Activated T-cell treated with anti-CD3 and anti-CD28 coated beads, Interleukin-2, amount 50 U/mL, for 48 hours (primary cell): ENCODE data around the gene IL21.
"Not testable (repeated sequence)": the region's sequence is repeated elsewhere in the genome, so short reads cannot be mapped to it uniquely, and the experiment has no call there.

Experiments used
- DNase-seq, 2 experiments: peaks; one replicate each; pipeline ENCODE4 v3.0.0-alpha.2; 2020

Gene IL21

DNA sequence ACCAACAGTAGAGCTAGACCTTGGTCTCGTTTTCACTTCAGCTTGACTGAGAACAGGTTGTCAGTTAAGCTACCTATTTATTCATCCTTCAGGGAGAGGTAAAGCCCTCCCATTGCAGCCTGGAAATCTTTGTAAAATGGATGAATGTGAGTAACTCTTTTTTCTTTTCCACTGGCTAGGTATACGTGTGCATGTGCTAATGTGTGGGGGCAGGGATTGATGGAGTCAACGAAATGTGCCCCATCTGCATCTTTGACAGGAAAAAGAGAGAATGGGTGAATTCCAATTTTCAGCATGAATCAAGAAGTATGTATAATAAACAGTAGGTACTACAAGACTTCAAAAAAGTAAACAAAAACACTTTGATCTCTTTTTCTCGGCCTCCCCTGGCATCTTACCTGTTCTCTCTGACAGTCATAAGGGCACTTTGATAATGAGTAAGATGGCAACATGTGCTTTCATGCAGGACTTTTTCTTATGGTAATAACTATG lies at the start of gene IL21:
Gene IL21 (minus strand): TSS at position 51 of the 492 bp plus-strand sequence. CDS start 55 bp downstream, outside the sequence.
- no peak for DNase-seq

DNA sequence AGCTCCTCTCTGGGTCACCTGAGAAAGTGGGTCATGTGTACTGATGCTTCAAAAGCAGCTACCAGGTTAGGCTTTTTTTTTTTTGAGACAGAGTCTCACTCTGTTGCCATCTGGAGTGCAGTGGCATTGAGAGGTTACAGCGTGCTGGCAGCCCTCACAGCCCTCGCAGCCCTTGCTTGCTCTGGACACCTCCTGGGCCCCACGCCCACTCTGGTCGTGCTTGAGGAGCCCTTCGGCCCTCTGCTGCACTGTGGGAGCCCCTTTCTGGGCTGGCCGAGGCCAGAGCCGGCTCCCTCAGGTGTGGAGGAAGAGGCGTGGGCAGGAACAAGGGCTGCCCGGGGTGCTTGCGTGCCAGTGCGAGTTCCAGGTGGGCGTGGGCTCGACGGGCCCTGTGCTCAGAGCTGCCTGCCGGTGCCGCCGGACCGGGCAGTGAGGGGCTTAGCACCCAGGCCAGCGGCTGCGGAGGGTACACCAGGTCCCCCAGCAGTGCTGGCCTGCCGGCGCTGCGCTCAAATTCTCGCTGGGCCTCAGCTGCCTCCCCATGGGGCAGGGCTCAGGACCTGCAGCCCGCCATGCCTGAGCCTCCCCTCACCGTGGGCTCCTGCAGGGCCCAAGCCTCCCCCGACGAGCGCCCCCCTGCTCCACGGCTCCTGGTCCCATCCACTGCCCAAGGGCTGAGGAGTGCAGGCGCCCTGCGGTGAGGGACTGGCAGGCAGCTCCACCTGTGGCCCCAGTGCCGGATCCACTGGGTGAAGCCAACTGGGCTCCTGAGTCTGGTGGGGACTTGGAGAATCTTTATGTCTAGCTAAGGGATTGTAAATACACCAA lies 49.3 kb upstream of the IL21 start:
- DNase-seq = no peak

DNA sequence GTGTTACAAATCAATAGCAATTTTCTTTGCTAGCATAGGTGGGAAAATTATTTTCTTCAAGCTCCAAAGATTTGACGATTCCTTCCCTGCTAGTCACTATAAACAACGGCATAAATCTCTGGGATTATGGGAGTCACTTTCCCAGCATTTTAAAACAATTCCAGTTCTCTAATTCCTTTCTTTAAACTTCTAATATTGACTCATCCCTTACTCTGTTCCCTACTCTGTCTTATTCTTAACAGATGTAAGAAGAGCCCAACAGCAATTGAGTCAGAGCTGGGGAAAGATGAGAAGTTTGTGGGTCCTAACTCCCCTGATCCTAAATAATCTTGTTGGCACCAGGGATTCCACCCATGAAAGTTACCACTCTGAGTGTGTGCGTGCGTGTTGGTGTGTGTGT lies 47.4 kb upstream of the IL21 start:
- DNase-seq = no peak

DNA sequence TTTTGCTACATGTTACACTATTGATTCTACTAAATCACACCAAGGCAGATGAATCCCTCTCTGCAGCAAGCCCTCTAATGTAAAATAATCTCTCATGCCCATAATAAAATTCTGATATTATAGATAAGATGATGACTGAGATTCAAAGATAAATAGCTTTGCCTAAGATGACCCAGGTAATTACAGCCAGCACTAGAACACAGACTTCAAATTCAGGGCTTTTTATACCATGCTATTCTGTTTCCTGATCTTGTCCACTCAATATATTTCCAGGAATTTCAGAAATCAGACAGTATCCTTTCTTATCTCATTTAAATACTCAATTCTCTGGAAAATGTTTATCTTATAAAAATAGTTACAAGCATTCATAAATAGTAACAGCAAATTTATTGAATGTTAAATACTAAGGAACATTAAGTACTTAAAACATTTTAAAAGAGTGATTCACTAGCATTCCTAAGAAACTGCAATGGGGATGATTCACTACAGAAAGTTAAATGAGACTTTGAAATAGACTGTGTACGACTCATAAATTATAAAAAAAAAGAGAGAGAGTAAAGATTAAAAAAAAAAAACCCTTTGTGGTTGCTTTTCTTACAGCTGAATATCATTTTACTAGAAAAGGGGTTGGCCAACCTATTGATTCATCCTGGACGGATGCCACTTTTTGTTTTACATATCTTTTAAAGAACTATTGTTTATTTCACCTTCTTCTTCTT lies 45.8 kb upstream of the IL21 start:
- no peak for DNase-seq

DNA sequence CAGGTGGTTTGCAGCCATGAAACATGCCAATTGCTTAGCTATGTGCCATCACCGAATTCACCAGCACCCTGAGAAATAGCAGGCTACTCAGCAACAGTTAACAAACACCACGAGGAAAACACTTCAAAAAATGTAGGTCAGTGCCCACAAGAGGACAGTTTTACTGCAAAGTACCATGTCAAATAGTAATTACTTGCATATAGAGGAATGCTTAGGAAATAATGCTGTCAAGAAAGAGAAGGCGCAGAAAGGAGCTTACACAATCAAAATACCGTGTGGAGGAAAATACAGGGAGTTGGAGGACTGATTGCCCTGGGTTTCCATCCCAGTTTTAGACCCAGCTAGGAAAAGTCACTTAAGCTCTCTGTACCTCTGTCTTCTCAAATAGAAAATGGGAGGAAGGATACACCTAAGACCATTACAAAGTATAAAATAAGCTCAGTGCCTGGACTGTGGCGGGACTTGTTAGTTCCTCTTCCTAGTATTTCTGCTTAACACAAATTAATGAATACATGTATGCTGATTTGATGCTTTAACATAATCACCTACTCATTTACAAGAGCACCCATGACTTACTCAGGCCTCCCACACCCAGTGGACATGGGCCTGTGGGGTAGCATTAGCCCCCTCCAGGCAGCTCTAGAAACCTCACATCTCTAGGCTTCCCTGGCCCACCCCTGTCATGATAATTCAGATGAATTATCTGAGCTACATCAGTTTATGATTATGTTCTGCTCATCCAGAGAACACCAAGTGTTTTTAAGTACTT lies 44.5 kb upstream of the IL21 start:
- peak in 1 of 2 experiments; percentile 26 for DNase-seq

DNA sequence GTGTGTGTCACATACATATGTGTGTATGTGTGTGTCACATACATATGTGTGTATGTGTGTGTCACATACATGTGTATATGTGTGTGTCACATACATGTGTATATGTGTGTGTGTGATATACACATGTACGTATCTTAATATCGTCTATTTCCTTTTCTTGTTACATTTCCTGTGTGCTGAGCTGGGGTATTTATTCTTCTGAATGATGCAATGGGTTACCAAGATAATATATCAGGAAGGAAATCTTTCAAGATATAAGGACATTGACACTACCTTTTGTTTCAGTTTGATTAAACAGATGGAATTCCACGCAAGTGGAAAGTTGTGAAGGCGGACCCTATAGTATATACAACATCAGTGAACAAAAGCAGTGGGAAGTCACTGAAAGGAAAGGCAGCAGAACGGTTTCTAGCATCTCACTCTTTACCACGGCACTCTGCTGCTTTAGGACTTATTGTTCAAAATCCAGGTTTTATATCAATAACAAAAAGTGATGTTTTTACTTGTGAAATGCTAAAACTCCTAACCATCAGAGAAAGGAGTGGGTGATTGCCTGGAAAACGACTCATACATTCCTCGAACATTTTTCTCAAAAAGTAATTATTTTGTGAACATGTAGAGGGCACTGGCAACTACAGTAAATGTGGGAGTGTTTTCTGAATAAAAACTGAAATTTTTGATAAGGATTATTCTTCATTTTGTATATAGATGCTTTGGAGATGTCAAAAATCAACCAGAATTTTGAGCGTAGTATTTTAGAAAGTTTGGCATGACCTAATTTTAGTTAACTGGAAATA lies 43.1 kb upstream of the IL21 start:
- DNase-seq = no peak

DNA sequence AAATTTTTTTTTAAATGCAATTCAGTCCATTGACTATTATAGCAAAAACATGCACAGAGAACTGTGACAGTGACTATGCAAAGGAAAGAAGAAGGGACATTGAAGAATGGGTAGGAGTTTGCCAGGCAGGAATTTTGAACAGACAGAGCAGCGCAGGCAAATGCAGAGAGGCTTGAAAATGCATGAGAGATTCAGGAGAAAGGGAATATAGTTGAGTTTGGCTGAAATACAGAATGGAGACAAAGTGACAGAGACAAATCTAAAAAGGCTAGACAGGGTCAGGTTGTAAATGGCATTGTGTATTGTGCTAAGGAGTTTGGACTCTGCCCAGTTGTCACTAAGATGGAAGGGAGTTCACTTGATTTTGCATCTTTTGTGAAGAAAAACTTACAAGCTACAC lies 42.4 kb upstream of the IL21 start:
- DNase-seq = no peak

DNA sequence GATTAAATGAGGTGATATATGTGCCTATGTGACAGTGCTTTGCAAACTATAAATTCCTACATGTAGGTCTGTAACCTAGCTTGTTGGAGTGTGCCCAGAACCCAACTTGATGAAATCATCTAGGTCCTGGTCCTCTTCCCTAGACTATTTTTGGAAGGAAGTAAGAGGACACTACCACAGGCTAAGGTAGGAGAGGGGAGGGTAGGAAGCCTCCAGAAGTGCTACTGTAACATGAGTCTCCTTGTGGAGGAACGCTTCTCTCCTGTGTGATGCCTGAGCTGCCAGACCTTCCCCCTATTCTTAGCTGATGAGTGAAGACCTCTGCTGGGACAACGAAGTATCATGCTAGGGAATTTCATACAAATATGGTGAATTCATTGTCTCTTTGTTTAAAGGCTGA lies 41.8 kb upstream of the IL21 start:
- DNase-seq = no peak

DNA sequence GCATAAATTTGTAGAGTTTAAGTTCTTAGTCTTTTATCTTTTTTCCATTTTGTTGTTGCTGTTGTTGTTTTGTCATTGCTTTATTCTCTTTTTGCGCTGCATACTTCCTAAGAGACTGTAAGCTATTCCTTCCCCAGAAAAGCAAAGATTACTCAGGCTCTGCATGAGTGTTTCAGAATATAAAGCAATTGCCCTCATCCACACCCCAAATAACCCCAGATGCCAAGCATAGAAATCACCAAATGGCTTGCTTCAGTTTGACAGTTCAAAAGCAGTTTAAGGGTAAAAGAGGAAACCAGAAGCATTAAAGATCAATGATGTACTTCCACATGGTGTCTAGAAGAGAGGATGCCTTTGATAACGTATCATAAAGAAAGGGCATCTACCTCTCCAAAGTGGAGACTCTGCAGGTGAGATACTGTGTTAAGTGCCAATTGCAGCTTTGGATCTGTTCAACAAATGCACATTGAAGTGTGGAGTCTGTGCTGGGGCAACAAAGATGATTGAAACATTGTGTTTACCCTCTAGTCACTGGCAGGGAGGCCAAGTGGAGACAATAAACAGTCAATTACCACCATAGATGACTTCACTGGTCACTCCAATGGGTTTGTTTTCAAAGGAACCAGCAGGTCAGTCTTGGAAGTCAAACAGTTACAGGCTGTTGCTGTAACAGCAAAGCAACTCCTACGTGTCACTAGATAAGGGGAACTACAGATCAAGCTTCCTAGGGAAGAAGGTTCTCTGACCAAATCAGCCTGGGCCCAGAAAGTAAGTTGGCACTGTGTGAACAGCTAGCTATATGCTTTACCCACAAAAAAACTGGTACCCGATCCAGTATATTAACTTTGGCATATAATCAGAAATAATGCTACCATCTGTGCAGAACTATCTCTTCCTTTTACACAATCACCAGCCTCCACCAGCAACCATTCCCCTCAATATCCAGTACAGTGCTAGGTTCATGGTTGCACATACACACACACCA lies 40.6 kb upstream of the IL21 start:
- no peak for DNase-seq

DNA sequence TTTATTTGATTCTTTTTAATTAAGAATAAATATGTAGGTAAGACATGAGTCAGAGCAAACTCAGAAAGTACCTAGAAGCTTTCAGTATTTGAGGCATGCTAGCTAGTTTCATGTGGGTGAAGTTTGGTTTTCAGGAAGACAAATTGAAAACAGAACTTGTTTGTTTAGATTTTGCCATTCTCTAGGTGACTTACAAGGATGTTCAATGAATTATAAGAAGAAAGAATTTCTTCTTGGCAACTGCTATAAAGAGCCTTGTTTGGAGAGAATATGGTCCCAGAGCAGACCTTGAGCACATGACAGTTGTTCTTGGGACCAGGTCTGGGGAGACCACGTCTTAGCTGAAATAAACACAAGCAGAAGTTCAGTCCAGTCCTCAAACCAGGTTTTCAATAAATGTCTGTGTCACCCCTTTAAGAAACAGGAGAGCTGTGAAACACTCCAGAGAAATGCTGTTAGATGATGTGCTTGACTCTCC lies 38.0 kb upstream of the IL21 start:
- DNase-seq = peak; percentile 44 to 48

DNA sequence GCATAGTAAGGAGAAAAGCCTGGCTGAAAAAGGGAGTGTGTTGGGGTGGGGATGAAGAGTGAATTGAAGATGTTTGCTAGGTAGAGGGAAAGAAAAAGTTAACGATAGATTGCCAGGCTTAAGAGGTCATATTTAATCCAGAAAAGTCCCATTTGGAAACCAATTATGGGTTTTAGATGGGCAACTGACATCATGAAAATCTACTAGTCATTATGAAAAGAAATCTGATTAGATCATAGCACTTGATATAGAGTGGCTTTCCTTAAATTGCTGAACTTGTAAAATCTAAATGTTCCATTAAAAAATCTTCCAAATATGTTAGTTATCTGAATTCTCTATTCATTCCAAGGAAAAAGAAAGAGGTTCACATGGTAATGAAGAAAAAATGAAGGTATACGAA lies 37.5 kb upstream of the IL21 start:
- DNase-seq = no peak

DNA sequence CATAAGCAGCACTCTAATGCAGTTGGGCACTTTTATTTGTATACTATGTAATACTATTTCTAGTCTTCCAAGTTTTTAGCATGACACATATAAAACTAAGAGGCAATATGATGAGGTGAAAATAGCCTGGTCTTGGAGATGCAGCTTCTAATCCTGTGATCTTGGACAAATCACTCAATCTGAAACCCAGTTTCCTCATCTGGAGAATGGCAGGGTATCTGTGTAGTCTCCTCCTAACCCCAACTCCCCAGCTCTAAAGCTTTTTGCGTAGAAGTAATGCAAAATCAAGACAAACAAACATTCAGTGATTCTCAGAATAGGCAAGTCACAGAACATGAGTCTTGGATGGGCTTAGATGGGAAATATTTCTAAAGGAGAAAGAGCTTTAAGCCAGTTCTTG lies 36.7 kb upstream of the IL21 start:
- DNase-seq = no peak

DNA sequence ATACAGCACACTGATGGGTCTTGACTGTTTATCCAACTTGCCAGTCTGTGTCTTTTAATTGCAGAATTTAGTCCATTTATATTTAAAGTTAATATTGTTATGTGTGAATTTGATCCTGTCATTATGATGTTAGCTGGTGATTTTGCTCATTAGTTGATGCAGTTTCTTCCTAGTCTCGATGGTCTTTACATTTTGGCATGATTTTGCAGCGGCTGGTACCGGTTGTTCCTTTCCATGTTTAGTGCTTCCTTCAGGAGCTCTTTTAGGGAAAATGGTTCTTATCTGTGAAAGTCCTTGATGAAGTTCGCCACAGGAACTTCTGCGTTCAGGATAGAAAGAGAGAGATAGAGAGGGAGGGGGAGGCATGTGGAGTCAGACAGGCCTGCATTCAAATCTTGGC lies 35.7 kb upstream of the IL21 start:
- not testable (repeated sequence) for DNase-seq

DNA sequence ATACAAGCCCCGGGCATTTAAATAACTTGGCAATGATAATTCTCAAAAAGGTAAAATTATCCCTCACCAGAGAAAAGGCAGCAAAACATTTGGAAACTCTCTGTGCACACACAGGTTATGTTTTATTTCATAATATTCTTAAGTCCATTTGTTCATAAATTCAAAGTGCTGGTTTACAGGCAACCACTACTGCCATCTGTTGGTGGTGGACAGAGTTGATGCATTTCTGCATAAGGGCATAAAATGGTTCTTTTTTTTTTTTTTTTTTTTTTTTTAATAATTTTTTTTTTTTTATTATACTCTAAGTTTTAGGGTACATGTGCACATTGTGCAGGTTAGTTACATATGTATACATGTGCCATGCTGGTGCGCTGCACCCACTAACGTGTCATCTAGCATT lies 31.5 kb upstream of the IL21 start:
- peak; percentile 46 to 52 for DNase-seq

DNA sequence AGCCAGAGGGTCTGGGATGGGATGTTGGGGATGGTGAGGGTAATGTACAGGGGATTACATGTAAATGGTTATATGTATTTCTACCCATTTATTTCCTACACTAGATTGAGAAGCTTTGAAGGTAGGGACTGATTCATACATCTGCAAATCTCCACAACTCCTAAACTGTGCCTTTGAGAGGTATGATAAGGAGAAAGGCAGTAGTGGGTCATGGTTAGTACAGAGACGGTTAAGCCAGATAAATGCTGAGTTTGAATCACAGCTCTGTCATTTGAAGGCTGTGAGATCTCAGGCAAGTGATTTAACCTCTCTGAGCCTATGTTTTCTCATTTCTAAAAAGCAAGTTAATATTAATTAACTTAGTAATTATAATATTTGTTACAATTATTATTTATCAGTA lies 29.3 kb upstream of the IL21 start:
- no peak for DNase-seq

DNA sequence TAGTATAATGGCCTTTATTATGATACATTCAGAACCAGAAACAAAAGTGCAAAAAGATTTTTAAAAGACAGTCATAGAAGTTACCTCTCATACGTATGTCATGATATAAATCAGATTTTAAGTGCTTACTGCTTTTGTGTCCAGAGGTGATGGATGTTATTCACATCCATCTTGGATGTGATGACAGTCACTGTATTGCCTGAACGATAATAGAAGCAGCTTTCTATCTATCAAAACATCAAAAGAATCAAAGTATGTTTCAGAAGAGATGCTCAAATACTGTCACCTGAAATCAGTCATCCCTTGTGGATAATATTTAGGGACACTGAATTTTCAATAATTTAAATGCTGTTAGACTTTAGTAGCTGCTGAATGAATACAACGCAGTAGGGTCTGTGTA lies 26.8 kb upstream of the IL21 start:
- no peak for DNase-seq

DNA sequence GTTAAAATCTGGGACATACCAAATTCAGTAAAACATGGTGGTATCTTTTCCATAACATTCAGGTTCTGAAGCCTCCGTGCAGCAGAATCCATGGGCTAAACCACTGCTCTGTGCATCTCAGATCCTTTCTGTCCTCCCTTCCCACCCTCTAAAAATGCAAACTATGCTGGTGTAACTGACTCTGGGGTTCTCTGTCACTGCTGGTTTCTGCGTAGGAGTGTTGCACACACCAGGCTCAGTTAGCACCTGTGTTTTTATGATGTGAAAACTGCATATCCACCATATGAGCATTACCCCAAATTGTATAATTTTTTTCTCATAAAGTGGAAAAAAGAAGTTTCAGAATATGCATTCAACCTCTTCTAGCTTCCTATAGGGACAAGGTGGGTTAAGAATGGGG lies 22.4 kb upstream of the IL21 start:
- no peak for DNase-seq

DNA sequence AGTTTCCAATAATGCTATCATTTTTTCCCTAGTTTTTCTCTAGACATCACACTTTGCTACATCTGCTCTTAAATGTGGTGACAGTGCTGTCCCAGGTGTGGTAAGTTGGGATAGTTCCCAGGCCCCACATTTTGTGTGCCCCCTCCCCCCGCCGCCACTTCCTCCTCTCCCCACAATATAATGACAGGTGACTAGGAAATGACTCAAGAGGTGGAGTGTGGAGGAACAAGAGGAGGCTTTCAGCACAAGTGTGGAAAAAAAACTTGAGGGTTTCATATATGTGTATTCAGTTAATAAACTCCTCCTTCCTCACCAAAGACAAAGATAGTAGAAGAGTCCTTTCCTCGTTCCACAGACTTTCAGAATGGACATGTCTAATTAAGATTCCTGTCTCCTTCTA lies 18.3 kb upstream of the IL21 start:
- DNase-seq = no peak

DNA sequence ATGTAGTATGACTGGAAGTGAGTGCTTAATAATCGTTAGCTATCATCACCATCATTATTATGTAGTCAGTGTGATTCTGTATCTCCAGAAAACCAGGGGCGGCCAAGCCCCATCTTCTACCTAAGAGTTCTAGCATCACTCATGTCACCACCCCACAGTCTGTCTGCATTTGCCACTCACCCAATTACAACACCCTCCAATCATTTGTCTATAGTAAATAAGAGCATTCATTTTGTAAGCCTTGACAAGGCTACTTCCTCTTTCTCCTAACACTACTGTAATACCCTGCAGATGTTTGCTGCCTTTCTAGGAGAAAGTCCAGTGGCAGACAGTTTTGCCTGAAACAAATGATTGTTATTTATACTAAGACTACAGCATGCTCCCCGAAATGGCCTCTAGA lies 15.8 kb upstream of the IL21 start:
- DNase-seq = no peak

DNA sequence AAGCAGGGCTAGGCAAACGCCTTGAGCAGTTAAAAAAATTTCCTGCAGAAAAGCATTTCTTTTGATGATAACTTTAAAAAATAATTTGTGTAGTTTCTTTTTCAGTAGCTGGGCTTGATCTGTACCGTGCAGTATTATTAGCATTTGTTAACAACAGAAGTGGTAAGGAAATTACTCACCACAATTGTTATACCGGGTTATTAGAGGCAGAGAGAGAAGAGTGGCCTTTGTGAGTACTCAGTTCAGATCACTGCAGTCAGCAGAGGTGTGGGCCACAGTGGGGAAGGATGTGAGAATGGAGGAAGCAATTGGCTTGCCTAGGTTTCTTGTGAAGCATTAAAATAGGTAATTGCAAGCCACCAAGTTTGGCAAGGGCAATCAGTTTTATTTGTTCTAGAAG lies 14.3 kb upstream of the IL21 start:
- no peak for DNase-seq

DNA sequence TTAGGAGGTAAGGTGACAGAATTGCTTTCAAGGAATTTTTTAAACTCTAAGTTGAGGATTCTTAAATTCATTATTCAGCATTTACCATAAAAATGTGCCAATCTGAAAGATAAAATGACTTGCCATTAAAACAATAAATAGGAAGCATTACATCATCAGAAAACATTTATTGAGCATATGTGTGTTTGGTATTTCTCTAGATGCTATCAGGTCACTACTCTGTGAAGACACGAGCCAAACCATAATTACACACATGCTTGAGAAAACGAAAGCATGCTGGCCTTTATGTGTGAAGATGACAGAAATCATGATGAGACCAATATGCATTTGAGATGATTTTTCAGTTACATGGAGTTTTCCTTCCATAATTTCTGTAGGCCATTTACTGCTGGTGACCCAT lies 12.3 kb upstream of the IL21 start:
- DNase-seq = no peak
